Mucosa of rectum (tissue), 2 donors: ENCODE results near the gene ZNF236.

Experiments
- H3K27ac ChIP-seq, 2 donors: one replicate each; pipeline ENCODE4 v1.7.0; 2013; ENCODE audit warnings: inconsistent platforms in 2 of 2, low read depth in 2 of 2, low read length in 2 of 2
- H3K27me3 ChIP-seq, 2 donors: one replicate each; pipeline ENCODE4 v1.7.0; 2013; ENCODE audit warnings: low read length in 2 of 2; ENCODE audit not compliant: control insufficient read depth in 2 of 2, insufficient read depth in 2 of 2
- H3K36me3 ChIP-seq, 2 donors: one replicate each; pipeline ENCODE4 v1.7.0; 2013; ENCODE audit warnings: low read length in 2 of 2; ENCODE audit not compliant: control insufficient read depth in 2 of 2, insufficient read depth in 2 of 2
- H3K4me1 ChIP-seq, 2 donors: one replicate each; pipeline ENCODE4 v1.7.0; 2013; ENCODE audit warnings: low read length in 2 of 2, mild to moderate bottlenecking in 1 of 2; ENCODE audit not compliant: control insufficient read depth in 2 of 2, insufficient read depth in 2 of 2
- H3K4me3 ChIP-seq, 2 donors: one replicate each; pipeline ENCODE4 v1.7.0; 2013; ENCODE audit warnings: low read length in 2 of 2
- H3K9ac ChIP-seq, 2 donors: one replicate each; pipeline ENCODE4 v1.7.0; 2013; ENCODE audit warnings: low read length in 2 of 2, low read depth in 1 of 2, mild to moderate bottlenecking in 1 of 2
- H3K9me3 ChIP-seq, 2 donors: one replicate each; pipeline ENCODE4 v1.7.0; 2013; ENCODE audit warnings: low read length in 2 of 2; ENCODE audit not compliant: control insufficient read depth in 2 of 2
- donor health status: healthy.
- donor health status: Normal muscosa, but diverticular disease.

ZNF236 gene

GRCh38 chr18:76991021-76991688, 168.8 kb downstream of the ZNF236 start:
- no peaks in the 10 kb centered on the region for H3K36me3 ChIP-seq
- H3K9ac ChIP-seq = no peak overlapping the region
- H3K4me3 ChIP-seq = no peak overlapping the region
- H3K4me1 ChIP-seq = no peaks in the 10 kb centered on the region
- no peak overlapping the region for H3K27ac ChIP-seq
- no peaks in the 10 kb centered on the region for H3K27me3 ChIP-seq
- H3K9me3 ChIP-seq = no peaks in the 10 kb centered on the region

DNA sequence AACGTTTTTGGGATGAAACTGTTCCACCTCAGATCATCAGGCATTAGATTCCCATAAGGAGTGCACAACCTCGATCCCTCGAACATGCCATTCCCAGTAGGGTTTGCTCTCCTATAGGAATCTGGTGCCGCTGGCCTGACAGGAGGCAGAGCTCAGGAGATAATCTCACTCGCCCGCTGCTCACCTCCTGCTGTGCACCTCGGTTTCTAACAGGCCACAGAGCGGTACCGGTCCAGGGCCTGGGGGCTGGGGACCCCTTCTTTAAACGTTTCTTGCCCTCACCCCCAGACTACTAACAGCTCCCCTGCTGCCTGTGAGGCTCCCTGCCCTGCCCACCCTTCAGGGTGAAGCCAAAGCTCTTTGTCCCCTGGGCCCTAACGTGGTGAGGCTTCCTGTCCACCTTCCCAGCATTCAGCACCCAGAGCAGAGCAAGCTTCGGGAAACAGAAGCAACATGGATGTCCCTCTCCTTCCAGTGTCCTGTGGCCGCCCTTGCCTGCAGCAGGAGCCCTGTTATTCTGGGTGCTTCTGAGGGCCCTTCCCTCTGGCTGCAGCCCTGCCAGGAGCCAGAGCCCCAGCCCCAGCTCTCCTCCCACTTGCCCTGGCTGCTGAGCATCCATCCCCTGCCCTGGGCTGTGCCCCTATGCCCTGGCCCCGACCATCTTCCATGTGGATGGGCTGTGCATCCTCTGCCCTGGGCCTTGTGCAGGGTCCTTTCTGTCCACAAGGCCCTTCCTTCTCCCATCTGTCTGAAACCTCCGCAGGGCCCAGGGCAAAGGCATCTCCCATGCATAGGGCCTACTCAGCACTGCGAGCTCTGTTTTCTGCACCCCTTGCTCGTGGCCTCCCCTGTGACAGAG, 170.1 kb downstream of the ZNF236 start:
- H3K9ac ChIP-seq = no peak overlapping the region
- H3K36me3 ChIP-seq = no peaks in the 10 kb centered on the region
- H3K27me3 ChIP-seq = no peaks in the 10 kb centered on the region
- no peaks in the 10 kb centered on the region for H3K4me1 ChIP-seq
- H3K4me3 ChIP-seq = no peak overlapping the region
- no peaks in the 10 kb centered on the region for H3K9me3 ChIP-seq
- H3K27ac ChIP-seq = no peak overlapping the region

GRCh38 chr18:76993085-76993382, 170.7 kb downstream of the ZNF236 start:
- Histone ChIP-seq H3K36me3 (no peaks in the 10 kb centered on the region), H3K27me3 (no peaks in the 10 kb centered on the region), H3K27ac (no peak overlapping the region), H3K4me3 (no peak overlapping the region), H3K9me3 (no peaks in the 10 kb centered on the region), H3K4me1 (no peaks in the 10 kb centered on the region), H3K9ac (no peak overlapping the region)

DNA sequence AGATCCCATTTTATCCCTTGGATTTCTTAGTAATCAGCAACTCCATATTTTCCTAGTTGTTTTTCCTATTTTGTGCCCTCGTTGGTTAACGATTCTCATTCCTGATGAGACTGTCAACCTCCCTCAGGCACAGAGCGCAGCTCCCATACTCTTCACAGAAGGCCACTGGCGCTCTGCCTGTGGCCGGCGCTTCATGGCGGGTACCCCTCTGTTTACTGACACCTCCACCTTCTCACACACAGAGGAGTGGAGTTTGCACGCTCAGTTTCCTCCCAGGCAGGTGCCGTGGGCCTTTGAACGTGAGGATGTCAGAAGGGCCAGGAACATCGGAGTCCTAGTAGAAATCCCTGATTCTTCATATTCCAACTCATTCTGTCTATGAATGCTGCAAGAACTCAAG, 171.2 kb downstream of the ZNF236 start:
- Histone ChIP-seq H3K9me3 (no peaks in the 10 kb centered on the region), H3K36me3 (no peaks in the 10 kb centered on the region), H3K27me3 (no peaks in the 10 kb centered on the region), H3K4me3 (no peak overlapping the region), H3K9ac (no peak overlapping the region), H3K4me1 (no peaks in the 10 kb centered on the region), H3K27ac (no peak overlapping the region)

DNA sequence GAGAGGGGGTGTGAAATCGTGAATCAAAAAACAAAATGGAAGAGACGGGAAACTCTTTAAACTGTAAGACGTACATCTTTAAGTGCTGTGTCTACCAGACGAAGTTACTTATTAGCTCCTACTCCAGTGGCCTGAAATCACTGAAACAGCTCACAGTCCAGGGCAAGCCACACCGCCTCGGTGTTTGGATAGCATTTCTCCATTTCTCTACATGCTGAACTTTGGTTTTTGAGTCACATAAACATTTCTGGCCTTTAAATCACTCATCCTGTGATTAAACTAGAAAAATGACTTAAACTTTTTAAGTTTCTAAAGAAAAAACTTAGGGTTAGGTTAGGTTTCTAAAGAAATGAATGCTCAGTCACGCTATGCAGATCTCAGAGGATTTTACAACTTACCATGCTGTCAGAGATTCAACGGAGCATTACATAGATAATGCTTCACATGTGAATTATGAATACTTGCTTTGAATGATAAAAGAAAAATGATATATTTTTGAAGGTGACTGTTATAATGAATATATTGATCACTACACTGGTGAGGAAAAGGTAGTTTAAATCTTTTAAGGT, 171.8 kb downstream of the ZNF236 start:
- Histone ChIP-seq H3K4me1 (no peaks in the 10 kb centered on the region), H3K9ac (no peak overlapping the region), H3K4me3 (no peak overlapping the region), H3K36me3 (no peaks in the 10 kb centered on the region), H3K27ac (no peak overlapping the region), H3K27me3 (no peaks in the 10 kb centered on the region), H3K9me3 (no peaks in the 10 kb centered on the region)

- Histone ChIP-seq H3K9me3 (no peaks in the 10 kb centered on the region), H3K27ac (no peak overlapping the region), H3K27me3 (no peaks in the 10 kb centered on the region), H3K36me3 (no peaks in the 10 kb centered on the region), H3K4me1 (no peaks in the 10 kb centered on the region), H3K9ac (no peak overlapping the region), H3K4me3 (no peak overlapping the region)
Measured at GRCh38 chr18:76995896-76996295, 173.5 kb downstream of the ZNF236 start.

GRCh38 chr18:76996429-76996828, 174.1 kb downstream of the ZNF236 start:
- H3K27me3 ChIP-seq = no peaks in the 10 kb centered on the region
- H3K27ac ChIP-seq = no peak overlapping the region
- no peaks in the 10 kb centered on the region for H3K4me1 ChIP-seq
- H3K4me3 ChIP-seq = no peak overlapping the region
- no peak overlapping the region for H3K9ac ChIP-seq
- no peaks in the 10 kb centered on the region for H3K9me3 ChIP-seq
- H3K36me3 ChIP-seq = no peaks in the 10 kb centered on the region

- H3K9ac ChIP-seq = no peak overlapping the region
- no peak overlapping the region for H3K4me3 ChIP-seq
- H3K4me1 ChIP-seq = no peaks in the 10 kb centered on the region
- no peaks in the 10 kb centered on the region for H3K36me3 ChIP-seq
- no peaks in the 10 kb centered on the region for H3K9me3 ChIP-seq
- no peaks in the 10 kb centered on the region for H3K27me3 ChIP-seq
- H3K27ac ChIP-seq = no peak overlapping the region
Measured at GRCh38 chr18:76997951-76998808, 175.8 kb downstream of the ZNF236 start.

DNA sequence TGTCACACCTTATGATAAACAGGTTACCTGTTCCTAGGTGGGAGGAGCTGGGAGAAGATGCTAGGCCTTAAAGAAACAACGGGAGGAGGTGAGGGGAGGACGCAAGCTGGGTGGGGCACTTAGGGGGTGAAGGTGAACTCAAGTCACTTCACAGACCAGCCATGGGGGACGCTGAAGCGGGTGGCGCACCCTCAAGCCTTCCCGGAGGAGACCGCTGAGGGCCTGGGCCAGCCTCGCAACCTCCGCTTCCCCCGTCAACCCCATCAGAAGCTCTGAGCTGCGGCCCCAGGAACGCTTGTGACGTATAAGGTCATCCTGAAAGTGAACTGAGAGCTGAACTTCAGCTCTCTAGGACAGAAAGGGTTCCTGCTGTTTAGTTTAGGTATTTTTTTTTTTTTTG, 176.7 kb downstream of the ZNF236 start:
- H3K4me3 ChIP-seq = no peak overlapping the region
- H3K27me3 ChIP-seq = no peaks in the 10 kb centered on the region
- no peaks in the 10 kb centered on the region for H3K9me3 ChIP-seq
- no peaks in the 10 kb centered on the region for H3K36me3 ChIP-seq
- no peak overlapping the region for H3K27ac ChIP-seq
- no peaks in the 10 kb centered on the region for H3K4me1 ChIP-seq
- no peak overlapping the region for H3K9ac ChIP-seq

DNA sequence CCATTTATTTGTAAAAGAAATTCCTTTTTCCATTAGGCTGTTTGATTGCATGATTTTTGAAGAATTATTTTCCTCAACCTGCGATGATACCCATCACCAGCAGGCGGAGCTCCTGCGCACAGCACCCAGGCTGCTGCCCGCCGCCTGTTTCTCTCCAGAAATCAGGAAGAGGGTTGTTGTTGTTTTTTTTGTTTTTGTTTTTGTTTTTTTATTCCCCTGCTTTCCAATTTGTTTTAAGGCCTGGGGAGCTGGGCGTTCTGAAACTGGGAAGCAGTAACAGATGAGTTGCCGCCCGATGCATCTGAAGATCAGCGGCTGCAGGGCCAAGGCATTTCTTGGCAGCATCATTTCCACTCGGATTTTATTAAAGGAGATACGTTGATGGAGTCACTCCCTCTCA, 178.2 kb downstream of the ZNF236 start:
- Histone ChIP-seq H3K9ac (no peak overlapping the region), H3K27me3 (no peaks in the 10 kb centered on the region), H3K9me3 (no peaks in the 10 kb centered on the region), H3K36me3 (no peaks in the 10 kb centered on the region), H3K27ac (no peak overlapping the region), H3K4me3 (no peak overlapping the region), H3K4me1 (no peaks in the 10 kb centered on the region)
